ENCODE measurements around the gene KIDINS220. TPM values are rescaled to one million over a fixed set of nuclear protein-coding genes. Genes with fewer than 3 reads are reported as not detected.

The KIDINS220 gene
- total RNA-seq, 1 experiment from 2014 or later: 29.3 TPM

DNA sequence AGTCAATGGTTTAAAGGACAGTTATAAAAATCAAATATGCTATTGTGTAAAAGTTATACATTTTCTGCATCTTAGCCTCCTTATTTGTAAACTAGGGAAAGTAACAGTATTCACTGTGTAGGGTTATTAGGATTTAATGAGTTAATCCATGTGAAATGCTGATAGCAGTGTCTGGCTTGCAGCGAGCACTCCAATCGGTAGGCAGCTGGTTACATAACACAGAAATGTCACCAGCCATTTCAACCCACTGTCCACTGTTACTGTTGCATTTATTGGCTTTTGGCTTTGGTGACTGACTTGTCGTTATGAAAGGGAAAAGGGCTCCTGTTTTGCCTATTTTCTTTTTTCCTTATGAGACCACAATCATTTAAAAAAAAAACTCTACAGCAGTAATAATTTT lies 116.7 kb downstream of the KIDINS220 start:
- Histone ChIP-seq H3K79me2 (ENCODE audit: insufficient read depth, low read length) (no peaks in the 10 kb centered on the region), H4K20me1 (ENCODE audit: control insufficient read depth, insufficient read depth, insufficient read length) (no peaks in the 10 kb centered on the region), H3K9ac (ENCODE audit: extremely low read depth, insufficient read length, low read length) (no peak overlapping the region), H2BK20ac (ENCODE audit: low read depth, low read length, poor library complexity, severe bottlenecking) (no peak overlapping the region), H2BK120ac (ENCODE audit: low read depth, low read length, poor library complexity, severe bottlenecking) (no peak overlapping the region), H3K56ac (ENCODE audit: insufficient read length, low read depth, low read length) (no peak overlapping the region), H3K4ac (ENCODE audit: low read depth, low read length) (no peak overlapping the region), H4K8ac (replicated peaks; ENCODE audit: insufficient read length, low read depth, low read length) (no peak overlapping the region), H4K91ac (ENCODE audit: insufficient read length, low read depth, low read length) (no peak overlapping the region), H3K27me3 (ENCODE audit: insufficient read depth, low read length) (no peaks in the 10 kb centered on the region), H2AK5ac (ENCODE audit: insufficient read length, low read length) (no peak overlapping the region), H3K4me2 (ENCODE audit: insufficient read depth, insufficient read length, low read length) (no peak overlapping the region), H2BK15ac (ENCODE audit: low read depth, low read length) (no peak overlapping the region), H2BK12ac (ENCODE audit: insufficient read length, low read depth, low read length) (no peak overlapping the region), H3K27ac (ENCODE audit: insufficient read length, low read depth, low read length) (no peak overlapping the region), H4K5ac (ENCODE audit: insufficient read length, low read depth, low read length) (no peak overlapping the region), H3K4me1 (ENCODE audit: insufficient read depth, low read length) (no peaks in the 10 kb centered on the region), H3K23ac (ENCODE audit: insufficient read length, low read depth, low read length) (no peak overlapping the region), H3K18ac (ENCODE audit: insufficient read length, low read depth, low read length) (no peak overlapping the region), H3K23me2 (ENCODE audit: insufficient read length, low read depth, low read length, poor library complexity, severe bottlenecking) (no peaks in the 10 kb centered on the region), H3K79me1 (ENCODE audit: insufficient read depth, low read depth, low read length, poor library complexity, severe bottlenecking) (no peaks in the 10 kb centered on the region), H3K9me3 (ENCODE audit: control insufficient read depth, low read depth, low read length) (no peaks in the 10 kb centered on the region), H2AFZ (ENCODE audit: low read length) (no peak overlapping the region), H3K14ac (ENCODE audit: insufficient read depth, low read length) (no peak overlapping the region), H2BK5ac (ENCODE audit: insufficient read length, low read length) (no peak overlapping the region), H3T11ph (ENCODE audit: low read length) (no peak overlapping the region)
- H3K4me1 Mint-ChIP-seq: no peaks in the 10 kb centered on the region; a peak in 1 of 4 replicates
- TF ChIP-seq CTCF (conservative IDR thresholded peaks at IDR 0.05): no peak
- no peaks in the 10 kb centered on the region for H3K27me3 Mint-ChIP-seq (ENCODE audit: low read depth)
- H3K27ac Mint-ChIP-seq: no peak overlapping the region; a peak in 1 of 7 replicates
- DNase-seq: no peak
- H3K9me3 Mint-ChIP-seq: peaks cover 0 to under 1% of the 10 kb centered on the region in 2 experiments; a peak in 1 of 5 replicates
- WGBS (ENCODE audit: extremely low coverage, insufficient read length, low lambda C conversion rate): no CpG with 5 or more reads among the region's 3 CpGs
- no peaks in the 10 kb centered on the region; a peak in 1 of 7 replicates for H3K36me3 Mint-ChIP-seq (ENCODE audit: insufficient read depth in 1 of 3, low read depth in 3 of 3)
- H3K4me3 Mint-ChIP-seq: no peak overlapping the region
